Posterior cingulate gyrus (tissue), 11 donors: ENCODE results near the gene C7orf57.

Experiments used
- DNase-seq, 10 donors: peaks; one replicate each; pipeline versions ENCODE4 v3.0.0 to v3.0.0-alpha.2; 2020 to 2021; ENCODE audit warnings: mixed read lengths in 3 of 10
- intact Hi-C: fragments of 100-400 bp; cut with DNase I; formaldehyde crosslinking; loops from one replicate; pipeline ENCODE4 v1.15.1; 2023

C7orf57 gene

DNA sequence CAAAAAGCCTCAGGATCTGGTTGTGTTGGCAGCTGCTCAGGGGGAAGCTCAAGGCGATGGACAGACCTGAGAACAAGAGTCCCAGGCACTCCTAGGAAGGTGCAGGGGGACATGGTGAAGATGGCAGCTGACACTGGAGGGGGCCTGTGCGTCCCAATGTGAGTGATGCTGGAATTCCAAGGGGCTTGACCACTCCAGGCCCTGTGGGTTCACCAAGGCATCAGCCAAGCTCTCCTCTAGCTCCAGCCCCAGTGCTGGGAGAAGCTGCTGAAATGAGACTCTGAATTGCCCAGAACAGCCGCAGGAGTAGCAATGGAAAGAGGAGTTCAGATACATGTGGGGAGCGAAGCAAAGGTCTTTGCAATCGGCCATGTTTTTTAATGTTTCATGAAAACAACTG, 69.7 kb downstream of the C7orf57 start:
- DNase-seq: no peak
- intact Hi-C loops: no loop called here

DNA sequence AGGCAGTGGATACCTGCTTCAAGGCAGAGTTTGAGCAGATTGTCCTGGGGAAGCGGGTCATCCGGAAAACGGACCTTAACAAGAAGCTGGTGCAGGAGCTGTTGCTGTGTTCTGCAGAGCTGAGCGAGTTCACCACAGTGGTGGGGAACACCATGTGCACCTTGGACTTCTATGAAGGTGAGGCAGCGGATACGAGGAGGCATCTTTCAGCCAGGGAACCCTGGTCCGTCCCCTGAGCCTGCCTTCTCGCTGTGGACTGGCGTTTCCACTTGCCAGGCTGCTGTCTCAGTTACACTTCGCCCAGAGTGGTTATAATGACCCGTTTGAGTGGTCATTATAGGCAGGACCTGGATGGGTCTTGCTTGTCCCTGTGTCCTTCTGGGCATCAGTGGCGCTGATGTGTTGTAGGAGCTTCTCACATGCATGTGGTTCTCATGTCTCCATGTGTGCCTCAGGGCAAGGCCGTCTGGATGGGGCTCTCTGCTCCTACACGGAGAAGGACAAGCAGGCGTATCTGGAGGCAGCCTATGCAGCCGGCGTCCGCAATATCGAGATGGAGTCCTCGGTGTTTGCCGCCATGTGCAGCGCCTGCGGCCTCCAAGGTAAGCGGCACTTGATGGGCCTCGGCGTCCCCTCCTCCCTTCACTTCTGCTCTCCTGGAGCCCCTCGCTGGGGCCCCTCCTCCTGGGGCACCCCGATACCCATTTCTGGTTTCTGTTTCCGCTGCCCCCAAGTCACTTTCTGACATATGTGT, 71.7 kb downstream of the C7orf57 start:
- intact Hi-C loops: no loop called here
- DNase-seq: peak in 1 of 10 donors; percentile 72

DNA sequence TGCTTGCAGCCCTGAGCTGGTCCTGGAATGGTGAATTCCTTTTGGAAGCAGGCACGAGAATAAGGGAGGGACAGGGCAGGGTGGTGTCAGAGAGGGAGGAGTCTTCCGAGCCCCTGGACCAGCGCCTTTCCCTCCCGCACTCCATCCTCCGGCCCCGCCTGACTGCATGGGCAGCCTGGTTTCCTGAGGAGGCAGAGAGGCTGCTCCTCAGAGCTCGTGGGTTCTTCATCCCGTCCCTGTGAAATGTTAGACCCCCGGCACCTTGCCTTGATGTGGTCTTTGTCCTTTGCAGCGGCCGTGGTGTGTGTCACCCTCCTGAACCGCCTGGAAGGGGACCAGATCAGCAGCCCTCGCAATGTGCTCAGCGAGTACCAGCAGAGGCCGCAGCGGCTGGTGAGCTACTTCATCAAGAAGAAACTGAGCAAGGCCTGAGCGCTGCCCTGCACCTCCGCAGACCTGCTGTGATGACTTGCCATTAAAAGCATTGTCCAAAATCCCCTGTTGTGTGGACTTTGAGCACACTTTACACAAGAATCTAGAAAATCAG, 72.7 kb downstream of the C7orf57 start:
- peak in 1 of 10 donors; percentile 80 for DNase-seq
- intact Hi-C loops: no loop called here

DNA sequence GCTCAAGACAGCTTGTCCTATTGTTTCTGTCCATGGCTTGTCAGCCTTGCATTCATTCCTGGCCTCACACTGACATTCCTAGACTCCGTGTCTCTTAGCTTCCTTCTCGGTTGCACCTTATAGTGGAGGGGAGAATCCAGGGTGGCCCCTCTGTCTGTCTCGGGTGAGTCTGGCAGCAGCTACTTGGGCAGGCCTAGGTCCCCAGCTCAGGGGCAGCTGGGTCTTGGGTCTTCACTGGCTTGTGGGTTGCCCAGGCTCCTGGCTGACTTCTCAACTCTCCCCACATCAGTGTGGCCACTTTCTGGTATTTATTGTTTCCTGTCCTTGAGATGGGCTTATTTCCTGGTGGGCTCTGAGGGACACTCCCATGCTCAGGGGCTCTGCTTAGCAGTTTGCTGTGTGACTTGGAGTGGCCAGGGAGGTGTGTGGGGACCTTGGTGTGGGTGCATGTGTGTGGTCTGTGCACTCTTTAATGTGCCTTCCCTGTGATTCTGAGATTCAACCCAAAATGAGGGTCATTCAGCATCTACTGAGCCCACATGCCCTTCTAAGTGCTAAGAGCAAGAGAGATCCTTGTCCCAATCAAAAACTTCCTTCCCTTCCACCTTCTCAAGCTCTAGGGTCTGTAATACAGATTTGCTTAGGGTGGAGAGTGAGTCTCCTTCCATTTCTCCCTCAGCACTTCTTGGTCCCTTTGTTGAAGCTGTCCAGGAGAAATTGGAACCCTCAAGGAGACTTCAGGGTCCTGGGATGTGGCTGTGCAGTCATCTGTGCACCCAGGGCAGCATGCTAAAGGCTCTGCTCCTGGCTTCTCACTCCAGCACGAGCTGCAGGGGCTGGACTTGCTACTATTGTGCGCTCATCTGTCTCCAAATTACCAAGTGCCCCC, 73.9 kb downstream of the C7orf57 start:
- DNase-seq: no peak
- intact Hi-C loops: no loop called here

DNA sequence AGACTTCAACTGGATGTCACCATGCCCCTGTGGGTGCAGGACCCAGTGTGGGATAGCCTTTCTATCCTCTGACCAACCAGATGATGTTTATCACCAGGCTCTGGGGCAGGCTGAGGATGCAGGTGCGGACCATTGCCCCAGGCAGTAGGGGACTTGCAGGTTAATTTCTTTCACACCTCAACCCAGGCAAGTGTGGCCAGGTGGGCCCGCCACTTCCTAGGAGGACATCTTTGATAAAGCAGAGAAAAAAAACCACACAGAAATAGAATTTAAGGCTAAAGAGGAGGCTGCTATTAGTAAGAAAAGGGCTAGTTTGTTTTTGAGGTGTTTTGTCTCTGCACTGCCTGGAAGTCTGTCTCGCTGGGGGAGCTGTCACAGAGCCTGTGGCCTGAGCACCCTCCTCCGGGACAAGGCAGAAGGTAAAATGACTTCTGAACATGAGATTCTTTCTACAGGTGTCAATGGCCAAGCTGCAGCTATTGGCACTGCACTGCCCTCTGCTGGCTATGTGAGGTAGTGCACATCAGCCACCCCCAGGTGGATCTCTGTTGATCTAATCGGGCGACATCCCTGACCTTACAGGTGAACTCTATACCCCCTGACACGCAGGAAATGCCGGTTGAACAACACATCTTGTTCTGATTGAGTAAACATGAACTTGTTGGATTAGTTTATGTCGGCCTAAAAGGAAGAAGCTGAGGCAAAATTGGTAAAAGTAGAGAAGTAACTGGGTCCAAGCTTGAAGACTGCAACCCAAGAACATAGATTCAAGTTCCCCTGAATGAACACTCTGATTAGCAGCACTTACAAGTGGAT, 74.7 kb downstream of the C7orf57 start:
- intact Hi-C loops: loop anchor here (1.0 kb wide), 1 partner anchor 165 kb away; no protein-coding TSS in a partner anchor
- DNase-seq: peak; percentile 53 to 95 (median 84)

DNA sequence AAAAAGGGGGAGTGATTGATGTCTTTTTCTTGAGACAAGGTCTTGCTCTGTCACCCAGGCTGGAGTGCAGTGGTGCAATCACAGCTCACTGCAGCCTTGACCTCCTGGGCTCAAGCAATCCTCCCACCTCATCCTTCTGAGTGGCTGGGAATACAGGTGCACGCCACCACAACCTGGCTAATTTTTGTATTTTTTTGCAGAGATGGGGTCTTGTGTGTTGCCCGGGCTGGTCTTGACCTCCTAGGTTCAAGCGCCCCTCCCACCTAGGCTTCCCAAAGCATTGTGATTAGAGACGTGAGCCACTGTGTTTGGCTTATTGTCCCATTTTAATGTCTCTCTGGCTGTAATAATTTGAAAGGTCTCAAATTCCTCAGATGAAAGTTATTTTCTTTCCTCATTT, 75.5 kb downstream of the C7orf57 start:
- no peak for DNase-seq
- intact Hi-C loops: loop anchor here (1.0 kb wide), 1 partner anchor 166 kb away; no protein-coding TSS in a partner anchor
